HG03457 (cell line): ENCODE measurements around the gene TMEM144.
A peak's percentile ranks its signal among the peaks of the same experiment; 100 is the strongest.
"Not testable (repeated sequence)": the region's sequence is repeated elsewhere in the genome, so short reads cannot be mapped to it uniquely, and the experiment has no call there.

Experiments
- ATAC-seq: cut with Tn5 transposase; IDR thresholded peaks from one replicate; pipeline ENCODE4 v1.9.1; 2021; ENCODE audit warnings: moderate number of reproducible peaks; ENCODE audit not compliant: unreplicated experiment

The TMEM144 gene

DNA sequence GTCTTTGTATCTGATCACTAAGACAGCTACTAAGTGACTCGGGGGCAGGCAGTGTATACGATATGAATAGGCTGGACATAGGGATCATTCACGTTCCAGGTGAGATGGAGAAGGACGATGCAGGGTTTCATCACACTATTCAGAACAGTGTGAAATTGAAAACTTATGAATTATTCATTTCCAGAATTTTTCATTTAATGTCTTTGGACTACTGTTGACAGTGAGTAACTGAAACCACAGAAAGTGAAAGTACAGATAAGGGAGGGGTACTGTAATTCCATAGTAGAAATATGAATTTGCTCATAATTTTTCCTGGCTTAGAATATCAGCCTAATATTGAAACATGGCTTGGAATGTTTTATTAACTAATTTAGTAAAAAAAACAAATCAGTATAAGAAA, 24.4 kb downstream of the TMEM144 start:
- no peak for ATAC-seq

DNA sequence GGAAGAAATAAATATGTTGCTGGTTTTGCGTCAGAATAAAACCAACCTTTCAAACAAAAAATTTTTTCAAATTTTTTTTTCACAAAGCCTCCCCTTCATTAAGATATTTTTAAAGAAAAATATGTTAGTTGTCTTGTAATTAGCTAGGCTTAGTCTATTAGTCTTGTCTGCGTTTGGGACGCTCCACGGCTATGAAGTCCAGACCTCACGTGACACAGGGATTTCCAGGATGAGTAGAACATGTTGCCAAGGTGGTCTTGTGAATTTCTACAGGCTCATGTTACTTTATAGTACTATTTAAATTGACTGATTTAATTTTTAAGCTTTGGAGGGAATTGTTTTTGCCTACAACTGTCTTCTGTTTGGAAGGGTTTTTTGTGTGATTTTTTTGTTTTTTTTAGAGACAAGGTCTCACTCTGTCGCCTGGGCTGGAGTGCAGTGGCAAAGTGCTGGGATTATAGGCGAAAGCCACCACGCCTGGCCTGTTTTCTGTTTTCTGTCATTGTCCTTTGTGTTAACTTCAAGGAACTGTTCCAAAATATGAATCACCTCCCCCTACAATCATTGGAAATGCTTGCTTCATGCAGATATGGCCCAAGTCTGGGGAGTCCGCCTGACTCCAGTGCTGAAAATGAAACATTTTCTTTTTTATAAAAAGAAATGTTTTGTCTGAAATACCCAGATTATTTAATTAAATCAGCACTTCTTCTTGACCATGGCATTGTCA, 26.2 kb downstream of the TMEM144 start:
- ATAC-seq: no peak

DNA sequence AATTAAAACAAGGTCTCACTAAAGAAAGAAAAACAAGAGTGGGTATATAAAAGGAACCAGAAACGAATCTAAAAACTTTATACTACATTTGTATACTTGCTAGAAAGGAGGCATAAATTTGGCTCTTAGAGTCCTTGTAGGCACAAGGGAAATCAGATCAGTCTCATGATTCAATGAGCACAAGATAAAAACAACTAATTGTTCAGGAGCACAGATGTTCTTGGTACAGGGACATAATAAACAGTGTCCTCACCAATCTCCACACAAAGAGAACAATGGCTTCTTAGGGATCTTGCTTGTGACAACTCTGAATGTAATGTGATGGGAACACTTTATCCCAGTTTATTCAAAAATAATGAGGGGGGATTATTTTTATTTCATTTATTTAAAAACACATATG, 28.3 kb downstream of the TMEM144 start:
- ATAC-seq: no peak

DNA sequence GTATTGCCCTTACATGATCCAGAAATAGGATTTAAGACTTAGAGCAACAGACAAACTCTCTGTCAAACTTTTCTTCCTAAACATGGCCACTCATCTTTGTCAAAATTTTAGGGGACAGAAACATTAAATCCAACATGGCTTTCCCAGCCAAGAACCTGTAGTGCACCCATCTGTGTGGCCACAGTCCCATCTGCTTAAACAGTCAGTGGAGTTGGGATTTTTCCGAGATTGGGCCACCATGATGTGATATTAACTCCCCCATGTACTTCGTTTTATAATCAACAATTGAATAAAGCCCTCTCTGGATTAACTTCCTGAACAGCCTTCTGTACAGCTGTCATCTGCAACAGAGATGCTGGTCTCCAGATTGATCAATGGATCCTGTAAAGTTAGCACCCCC, 28.9 kb downstream of the TMEM144 start:
- ATAC-seq: no peak

DNA sequence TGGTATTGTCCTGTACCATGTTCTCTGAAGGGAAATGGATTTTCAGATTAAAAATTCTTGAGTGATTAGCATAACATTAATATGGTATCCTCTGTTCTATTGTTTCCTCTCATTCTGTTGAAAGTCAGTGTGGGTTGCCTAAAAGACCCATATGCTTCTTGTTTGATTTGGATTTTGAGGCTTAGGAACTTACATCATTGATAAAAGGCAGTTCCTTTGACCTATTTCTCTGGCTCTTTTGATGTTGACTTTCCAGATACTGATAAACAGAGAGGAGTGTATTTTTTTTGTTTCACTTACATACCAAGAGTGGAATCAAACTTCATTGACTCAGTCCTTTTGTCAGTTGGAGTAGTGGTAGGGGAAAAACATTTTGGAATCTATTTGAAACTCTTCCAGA, 32.8 kb downstream of the TMEM144 start:
- no peak for ATAC-seq

DNA sequence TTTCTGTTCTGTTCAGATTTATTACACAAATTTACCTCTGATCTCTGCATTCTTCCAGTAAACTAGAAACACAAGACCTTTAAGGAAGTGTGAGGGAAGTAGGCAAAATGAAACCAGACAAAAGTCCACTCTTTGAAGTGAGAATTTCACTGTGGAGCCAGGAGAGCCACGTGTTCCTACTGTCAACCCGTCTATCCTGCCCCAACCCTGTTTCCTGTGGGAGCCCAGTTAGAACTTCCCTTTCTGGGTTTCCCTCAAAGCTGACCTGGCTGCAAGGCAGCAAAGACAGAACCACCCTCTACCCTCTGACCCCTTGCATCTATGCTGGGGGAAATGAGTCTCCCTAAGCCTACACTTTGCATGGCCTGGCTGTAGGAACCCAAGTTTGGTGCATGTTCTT, 40.0 kb downstream of the TMEM144 start:
- ATAC-seq: no peak

DNA sequence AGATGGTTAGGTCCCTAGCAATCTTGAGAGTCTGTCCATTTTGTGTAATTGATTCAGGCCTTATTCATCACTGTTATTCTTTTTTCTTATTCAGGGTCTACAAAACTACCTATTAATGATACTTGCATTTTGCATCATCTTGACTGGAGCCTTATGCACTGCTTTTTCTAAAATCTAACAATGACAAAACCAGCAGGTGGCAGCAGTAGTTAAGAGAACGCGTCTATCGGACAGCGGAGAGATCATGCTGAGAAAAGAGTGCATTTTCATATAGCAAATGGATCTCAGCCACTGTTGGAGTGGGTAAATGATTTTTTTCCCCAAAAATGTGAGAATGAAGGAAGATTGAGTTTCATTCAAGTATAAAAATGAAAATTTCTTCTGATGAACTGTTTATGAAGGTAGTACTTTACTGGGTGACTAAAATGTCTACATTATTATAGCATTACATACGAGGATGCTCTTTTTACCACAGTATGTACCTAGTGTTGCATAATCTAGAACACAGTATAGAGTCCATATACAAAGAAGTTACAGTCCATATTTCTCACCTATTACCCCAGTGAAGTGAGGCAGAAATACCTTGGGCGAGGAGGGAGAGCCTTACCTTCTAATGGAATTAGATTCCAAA, 43.2 kb downstream of the TMEM144 start:
- peak; percentile 71 for ATAC-seq

DNA sequence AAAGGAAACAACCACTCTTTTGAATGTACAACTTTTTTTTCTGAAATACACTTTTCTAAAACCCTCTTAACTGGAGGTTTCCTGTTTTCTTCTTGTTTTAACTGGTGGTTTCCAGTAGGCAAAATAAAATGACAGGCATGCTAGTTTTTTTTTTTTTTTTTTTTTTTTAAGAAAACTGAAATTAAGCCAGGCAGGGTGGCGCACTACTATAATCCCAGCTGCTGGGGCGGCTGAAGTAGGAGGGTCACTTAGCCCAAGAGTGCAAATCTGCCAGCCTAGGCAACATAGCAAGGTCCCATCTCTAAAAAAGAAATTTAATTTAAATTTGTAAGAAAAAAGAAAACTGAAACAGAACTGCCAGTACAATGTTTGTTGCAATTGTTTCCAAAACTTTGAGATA, 44.0 kb downstream of the TMEM144 start:
- no peak for ATAC-seq

DNA sequence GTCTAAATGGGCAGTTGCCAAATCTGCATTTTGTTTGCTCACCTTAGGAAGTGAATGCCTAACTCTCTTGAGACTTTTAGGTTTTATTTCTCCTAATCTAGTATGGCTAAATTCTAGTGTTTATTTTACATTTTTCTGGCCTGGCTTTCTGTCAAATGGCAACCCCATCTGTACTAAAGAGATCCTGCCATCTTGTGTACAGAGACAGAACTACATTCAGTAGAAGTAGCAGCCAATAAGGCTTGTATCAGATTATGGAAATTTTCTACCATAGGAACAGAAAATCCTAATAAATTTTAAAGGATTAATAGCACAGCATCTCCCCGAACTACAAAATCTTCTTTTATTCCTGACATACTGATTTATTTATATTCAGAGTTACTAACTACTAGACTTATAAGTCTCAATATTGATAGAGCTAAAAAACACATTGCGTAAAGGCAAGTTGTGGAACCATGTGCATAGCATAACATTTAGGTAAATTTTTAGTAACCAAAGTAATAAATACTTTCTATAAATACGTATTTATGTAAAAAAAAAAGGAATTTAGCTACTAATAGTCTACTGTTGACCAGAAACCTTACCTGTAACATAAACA, 45.5 kb downstream of the TMEM144 start:
- peak; percentile 68 for ATAC-seq

DNA sequence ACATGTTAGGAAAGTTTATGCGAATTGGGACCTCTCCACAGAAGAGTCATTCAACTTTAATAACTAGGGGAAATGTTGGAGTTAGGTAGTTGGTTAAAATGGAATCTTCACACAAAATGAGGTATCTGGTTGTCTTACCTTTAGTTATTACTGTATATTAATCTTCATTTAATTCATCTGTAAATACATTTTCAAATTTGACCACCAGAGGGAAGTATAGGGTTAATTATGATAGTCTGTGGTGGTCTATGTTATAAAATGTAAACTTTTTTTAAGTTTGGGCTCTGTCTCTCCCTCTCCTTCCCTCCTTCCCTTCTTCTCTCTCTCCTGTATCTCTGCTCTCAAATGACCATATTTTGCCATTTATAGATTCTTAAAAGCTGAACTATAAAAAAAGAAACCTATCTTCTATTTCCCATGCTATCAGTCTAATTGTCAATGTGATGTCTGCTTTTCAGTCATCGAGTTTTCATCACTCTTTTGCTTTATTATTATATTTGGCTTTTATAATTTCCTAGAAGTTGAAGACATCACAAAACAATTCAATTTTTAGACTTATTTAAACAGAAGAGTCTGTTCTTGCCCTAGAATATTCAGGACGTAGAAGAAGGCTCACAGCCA, 49.8 kb downstream of the TMEM144 start:
- no peak for ATAC-seq

DNA sequence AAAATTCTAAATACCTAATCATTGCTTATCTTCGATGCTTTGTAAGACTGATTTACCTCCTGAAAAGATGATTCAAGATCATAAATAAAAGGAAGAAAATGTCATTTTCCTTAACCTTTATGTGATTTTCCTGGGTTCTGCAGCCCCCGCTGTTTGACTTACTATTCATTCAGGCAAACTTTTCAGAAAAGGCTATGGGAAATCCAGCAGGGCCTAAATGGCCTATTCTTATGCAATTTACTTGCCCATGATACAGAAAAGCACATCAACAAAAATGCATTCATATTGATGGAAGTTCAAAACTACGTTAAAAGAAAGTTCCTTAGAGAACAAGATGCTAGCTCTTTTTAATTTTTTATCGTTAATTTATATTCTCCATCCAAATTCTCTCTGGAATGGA, 51.2 kb downstream of the TMEM144 start:
- ATAC-seq: no peak

DNA sequence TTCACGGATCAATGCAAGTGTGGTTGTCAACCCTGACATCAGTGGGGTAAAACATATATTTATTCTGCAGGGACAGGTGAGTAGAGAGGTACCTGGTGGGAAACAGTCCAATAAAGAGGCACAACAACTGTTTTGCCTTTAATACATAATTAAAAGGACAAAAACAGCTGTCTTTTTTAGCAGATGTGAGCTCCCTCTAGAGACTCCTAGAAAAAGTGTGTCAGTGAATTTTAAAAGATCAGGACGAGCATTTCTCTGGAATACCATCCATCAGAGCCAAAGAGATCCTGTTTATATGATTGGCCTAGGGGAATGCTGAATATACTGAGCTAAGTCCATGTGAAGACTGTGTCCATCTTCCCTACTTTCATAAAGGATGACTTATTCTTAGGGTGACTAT, 58.3 kb downstream of the TMEM144 start:
- ATAC-seq: no peak

DNA sequence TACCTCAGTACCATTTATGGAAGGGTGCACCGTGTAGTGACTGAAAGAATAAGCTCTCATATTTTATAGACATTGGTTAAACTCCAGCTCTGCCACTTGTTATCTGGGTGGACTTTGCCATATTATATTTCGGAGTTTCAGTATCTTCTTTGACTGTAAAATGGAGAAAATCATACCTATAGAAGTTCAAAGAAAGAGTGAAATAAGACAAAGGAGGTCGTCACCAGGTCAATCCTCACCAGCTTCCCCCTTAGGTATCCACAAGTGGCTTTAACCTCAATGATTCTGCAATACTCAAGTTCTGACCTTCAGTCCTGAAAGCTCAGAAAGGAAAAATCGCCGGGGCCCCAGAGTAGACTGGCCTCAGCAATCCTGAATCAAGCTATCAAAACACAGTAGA, 64.3 kb downstream of the TMEM144 start:
- no peak for ATAC-seq

DNA sequence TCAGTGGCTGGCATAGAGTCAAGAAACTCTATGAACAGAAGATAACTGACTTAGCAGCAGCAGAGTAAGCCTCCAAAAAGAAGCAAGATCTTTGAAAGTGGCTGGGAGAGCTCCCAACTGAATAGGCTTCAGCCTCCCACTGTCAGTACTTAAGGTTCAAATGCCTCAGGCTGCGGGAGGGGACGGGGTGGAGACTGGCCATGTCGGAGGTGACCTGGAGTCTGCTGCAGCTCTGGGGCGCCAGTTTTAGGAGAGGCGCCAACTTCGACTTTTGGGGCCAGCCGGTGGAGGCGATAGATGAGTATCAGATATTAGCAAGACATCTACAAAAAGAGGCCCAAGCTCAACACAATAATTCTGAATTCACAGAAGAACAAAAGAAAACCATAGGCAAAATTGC, 67.3 kb downstream of the TMEM144 start:
- no peak for ATAC-seq

DNA sequence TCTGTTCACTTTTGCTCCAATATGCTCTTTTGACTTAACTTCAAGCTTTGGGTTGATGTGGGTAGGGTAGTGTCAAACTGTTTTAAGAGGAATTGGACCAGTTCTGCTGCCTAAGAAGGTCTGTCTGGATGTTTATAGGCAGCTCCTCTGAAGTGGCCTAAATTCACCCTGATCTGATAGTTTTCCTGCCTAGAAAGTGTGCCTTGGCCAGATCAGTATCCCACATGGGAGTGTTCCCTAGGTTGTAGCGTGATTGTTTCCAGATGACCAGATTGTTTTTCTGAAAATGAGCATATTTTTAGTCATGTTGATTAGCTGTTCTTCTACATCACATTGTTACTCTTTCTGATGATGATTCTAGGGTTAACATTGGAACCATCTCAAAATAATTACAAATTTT, 68.8 kb downstream of the TMEM144 start:
- not testable (repeated sequence) for ATAC-seq

DNA sequence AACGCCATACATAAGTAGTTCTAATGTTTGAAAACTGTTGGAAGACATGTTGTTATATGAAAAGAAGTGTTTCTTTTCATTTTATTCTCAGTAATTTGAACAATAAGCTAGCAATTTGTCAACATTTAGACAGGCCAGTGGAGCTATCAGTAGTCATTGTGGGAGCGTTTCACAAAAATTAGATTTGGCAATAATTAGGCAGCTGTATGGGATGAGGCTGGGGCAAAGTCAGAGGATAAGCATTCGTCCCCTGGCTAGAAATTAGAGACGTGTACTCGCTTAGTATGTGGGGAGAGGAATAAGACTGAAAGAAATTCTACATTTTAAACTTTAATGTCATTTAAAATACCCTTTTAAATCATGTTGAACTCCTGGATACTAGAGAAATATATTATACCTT, 70.6 kb downstream of the TMEM144 start:
- no peak for ATAC-seq

DNA sequence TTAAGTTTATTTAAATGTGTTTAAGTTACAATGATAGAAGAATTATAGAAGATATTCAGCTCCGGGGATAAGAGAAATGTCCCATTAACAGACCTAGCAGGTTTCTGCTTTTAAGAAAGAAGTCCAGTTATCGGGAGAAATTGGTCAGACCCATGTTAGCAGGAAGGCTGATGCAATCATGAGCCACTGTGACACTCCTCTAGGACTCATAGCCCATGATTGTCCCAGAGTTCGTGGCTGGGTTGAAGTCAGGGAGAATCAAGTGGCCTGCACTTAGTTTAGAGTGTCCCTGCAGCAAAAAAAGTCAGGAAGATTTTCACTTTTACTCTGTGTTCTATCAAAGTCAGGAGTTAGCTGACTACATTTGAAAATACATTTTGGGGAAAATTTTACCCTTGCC, 72.0 kb downstream of the TMEM144 start:
- no peak for ATAC-seq

DNA sequence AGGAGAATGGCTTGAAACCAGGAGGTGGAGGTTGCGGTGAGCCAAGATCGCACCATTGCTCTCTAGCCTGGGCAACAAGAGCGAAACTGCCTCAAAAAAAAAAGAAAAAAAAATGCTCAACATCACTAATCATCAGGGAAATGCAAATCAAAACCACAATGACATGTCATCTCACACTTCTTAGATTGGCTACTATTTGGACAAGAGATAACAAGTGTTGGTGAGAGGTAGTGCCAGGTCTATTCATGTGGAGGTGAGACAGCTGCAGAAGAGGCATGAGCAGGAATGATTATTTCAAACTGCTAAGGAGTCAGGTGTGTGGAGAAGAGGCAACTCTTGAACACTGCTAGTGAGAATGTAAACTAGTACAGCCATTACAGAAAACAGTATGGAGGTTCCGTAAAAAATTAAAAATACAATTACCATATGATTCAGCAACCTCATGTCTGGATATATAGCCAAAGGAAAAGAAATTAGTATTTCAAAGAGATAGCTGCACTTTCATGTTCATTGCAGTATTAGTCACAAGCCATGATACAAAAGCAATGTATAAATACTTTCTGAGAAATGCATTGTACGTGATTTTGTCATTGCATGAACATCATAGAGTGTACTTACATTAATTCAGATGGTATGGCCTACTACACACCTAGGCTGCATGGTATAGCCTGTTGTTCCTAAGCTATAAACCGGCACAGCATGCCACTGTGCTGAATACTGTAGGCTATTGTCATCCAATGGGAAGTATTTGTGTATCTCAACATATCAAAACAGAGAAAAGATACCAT, 75.3 kb downstream of the TMEM144 start:
- ATAC-seq: no peak

DNA sequence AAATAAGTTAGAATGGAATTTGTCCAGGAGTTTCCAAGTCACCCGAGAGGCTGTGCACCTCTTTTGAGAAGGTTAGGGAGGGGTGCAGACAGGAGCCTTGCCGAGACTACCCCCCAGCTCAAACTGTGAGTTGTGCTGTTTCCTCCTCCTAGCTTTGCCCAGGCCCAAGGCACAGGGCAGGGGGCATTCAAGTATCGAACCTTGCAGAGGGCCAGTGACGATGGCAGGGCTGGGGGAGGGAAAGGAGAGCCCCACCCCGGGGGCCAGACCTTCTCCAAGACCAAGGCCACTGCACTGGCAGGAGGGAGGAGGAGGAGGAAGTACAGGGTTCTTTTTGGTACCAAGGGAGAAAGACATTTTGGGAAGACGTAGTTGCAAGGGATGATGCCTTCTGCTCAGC, 80.6 kb downstream of the TMEM144 start:
- no peak for ATAC-seq

DNA sequence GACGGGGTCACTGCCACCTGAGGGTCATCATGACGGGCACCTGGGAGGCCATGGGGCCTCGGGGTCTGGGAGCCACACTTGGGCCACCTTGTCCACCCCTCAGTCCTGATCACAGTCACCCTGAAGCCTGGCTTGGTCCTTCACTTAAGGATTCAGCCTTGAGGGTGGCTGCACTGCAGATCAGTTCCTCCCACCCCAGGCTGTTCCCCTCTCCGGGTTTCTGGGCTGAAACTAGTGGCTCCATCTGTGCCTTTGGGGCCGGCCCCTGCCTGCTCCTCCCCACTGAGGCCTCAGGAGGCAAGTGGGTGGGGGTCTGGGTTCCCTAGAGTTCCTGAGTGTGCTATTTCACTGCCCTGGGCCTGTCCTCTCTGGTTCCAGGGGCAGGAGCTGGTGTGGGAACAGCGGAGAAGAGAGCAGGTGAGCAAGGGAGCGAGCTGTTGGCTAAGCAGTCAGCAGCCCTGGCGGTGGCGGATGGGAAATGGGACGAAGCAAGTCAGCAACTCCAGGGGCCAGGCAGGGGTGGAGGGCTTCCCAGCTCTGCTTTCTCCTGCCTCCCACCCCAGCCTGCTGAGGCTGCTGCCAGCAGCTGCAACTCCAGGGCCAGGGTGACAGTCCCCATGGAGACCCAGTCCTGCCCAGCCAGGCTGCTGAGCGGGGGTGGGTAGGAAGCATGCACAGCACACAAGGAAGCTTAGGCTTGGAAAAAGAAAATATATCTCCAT, 81.2 kb downstream of the TMEM144 start:
- ATAC-seq: no peak

DNA sequence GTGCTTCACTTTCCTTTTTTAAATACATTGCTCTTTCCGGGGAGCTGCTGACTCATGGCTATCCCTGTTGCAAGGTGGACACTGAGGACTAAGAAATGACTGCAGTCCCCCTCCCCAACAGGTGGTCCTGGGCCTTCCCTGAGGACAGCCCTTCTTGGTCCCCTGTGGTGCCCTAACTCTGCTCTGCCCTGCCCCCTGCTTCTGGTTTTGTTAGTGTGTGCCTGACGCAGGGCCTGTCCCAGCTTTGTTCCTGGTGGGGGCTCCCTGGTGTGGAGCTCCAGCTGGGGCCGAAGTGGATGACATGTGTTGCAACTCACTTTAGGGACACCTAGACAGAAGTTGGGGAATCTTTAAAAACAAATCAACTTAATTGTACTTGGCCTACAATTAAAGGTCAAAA, 81.9 kb downstream of the TMEM144 start:
- ATAC-seq: no peak
